Adipocyte (in vitro differentiated cells): Measurements from ENCODE around the gene SIK1.

ENCODE experiments used
- DNase-seq: peaks from one replicate; pipeline ENCODE4 v3.0.0-alpha.2; 2015; ENCODE audit warnings: low read depth
- H3K27me3 ChIP-seq: replicated peaks from 2 replicates; pipeline ENCODE4 v1.7.0; 2013; ENCODE audit warnings: mild to moderate bottlenecking, low read length, moderate library complexity; ENCODE audit not compliant: control insufficient read depth, insufficient read depth
- H3K36me3 ChIP-seq: 2 replicates; pipeline ENCODE4 v1.7.0; 2013; ENCODE audit warnings: low read length, mild to moderate bottlenecking, moderate library complexity; ENCODE audit not compliant: control insufficient read depth, insufficient read depth, severe bottlenecking
- H3K4me1 ChIP-seq: 2 replicates; pipeline ENCODE4 v1.7.0; 2013; ENCODE audit warnings: mild to moderate bottlenecking, low read length, moderate library complexity; ENCODE audit not compliant: control insufficient read depth, insufficient read depth
- H3K4me3 ChIP-seq: 2 replicates; pipeline ENCODE4 v1.7.0; 2013; ENCODE audit warnings: mild to moderate bottlenecking, low read length, moderate library complexity
- H3K9ac ChIP-seq: 2 replicates; pipeline ENCODE4 v1.7.0; 2013; ENCODE audit warnings: mild to moderate bottlenecking, low read length, moderate library complexity
- H3K9me3 ChIP-seq: 2 replicates; pipeline ENCODE4 v1.7.0; 2013; ENCODE audit warnings: mild to moderate bottlenecking, low read length, moderate library complexity; ENCODE audit not compliant: control insufficient read depth

Gene SIK1

GRCh38 chr21:43370091-43370658 is 56.8 kb downstream of the SIK1 start:
- H3K9ac ChIP-seq = no peak overlapping the region
- peaks cover 16% of the 10 kb centered on the region for H3K4me1 ChIP-seq
- no peaks in the 10 kb centered on the region for H3K9me3 ChIP-seq
- peaks cover 4% of the 10 kb centered on the region for H3K27me3 ChIP-seq
- DNase-seq = peak; percentile 25
- no peak overlapping the region for H3K4me3 ChIP-seq
- no peaks in the 10 kb centered on the region for H3K36me3 ChIP-seq

GRCh38 chr21:43369596-43370090 is 57.3 kb downstream of the SIK1 start:
- H3K9me3 ChIP-seq = no peaks in the 10 kb centered on the region
- H3K4me3 ChIP-seq = no peak overlapping the region
- no peak for DNase-seq
- peaks cover 16% of the 10 kb centered on the region for H3K4me1 ChIP-seq
- no peaks in the 10 kb centered on the region for H3K36me3 ChIP-seq
- peaks cover 4% of the 10 kb centered on the region for H3K27me3 ChIP-seq
- no peak overlapping the region for H3K9ac ChIP-seq

DNA sequence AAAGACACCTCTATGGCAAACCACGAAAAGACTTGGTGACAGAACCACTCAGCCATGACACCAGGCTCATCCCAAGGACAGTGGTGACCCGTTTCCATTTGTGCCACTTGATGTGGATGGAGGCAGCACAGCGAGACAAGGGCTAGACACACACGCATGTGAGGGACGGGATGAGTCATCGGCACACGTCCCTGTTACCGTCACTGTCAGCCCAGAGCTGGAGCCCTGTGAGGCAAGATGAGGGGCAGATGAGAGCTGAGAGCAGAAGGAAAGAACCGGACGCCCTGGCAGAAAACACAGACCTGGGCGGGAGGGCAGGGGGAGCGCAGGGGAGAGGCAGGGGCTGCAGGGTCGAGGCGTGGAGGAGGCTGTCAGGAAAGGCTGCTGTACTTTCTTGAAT is 57.8 kb downstream of the SIK1 start:
- Histone ChIP-seq H3K9ac (no peak overlapping the region), H3K9me3 (no peaks in the 10 kb centered on the region), H3K4me1 (peaks cover 16% of the 10 kb centered on the region), H3K27me3 (peaks cover 4% of the 10 kb centered on the region), H3K36me3 (no peaks in the 10 kb centered on the region), H3K4me3 (no peak overlapping the region)
- peak; percentile 51 for DNase-seq

- peaks cover 4% of the 10 kb centered on the region for H3K27me3 ChIP-seq
- H3K9me3 ChIP-seq = no peaks in the 10 kb centered on the region
- DNase-seq = no peak
- no peak overlapping the region for H3K9ac ChIP-seq
- no peaks in the 10 kb centered on the region for H3K36me3 ChIP-seq
- peaks cover 16% of the 10 kb centered on the region for H3K4me1 ChIP-seq
- no peak overlapping the region for H3K4me3 ChIP-seq
Measured at GRCh38 chr21:43368685-43369084, 58.2 kb downstream of the SIK1 start.

- no peak overlapping the region for H3K4me3 ChIP-seq
- H3K9me3 ChIP-seq = no peaks in the 10 kb centered on the region
- H3K9ac ChIP-seq = no peak overlapping the region
- H3K27me3 ChIP-seq = peaks cover 4% of the 10 kb centered on the region
- no peak for DNase-seq
- H3K36me3 ChIP-seq = no peaks in the 10 kb centered on the region
- H3K4me1 ChIP-seq = peaks cover 16% of the 10 kb centered on the region
Measured at GRCh38 chr21:43367859-43368258, 59.1 kb downstream of the SIK1 start.

GRCh38 chr21:43367296-43367695 is 59.6 kb downstream of the SIK1 start:
- H3K4me1 ChIP-seq = peaks cover 19% of the 10 kb centered on the region
- no peak overlapping the region for H3K9ac ChIP-seq
- no peaks in the 10 kb centered on the region for H3K36me3 ChIP-seq
- H3K27me3 ChIP-seq = peaks cover 4% of the 10 kb centered on the region
- no peaks in the 10 kb centered on the region for H3K9me3 ChIP-seq
- H3K4me3 ChIP-seq = no peak overlapping the region
- DNase-seq = no peak

- Histone ChIP-seq H3K4me3 (no peak overlapping the region), H3K27me3 (peaks cover 4% of the 10 kb centered on the region), H3K9me3 (no peaks in the 10 kb centered on the region), H3K9ac (no peak overlapping the region), H3K4me1 (peaks cover 22% of the 10 kb centered on the region), H3K36me3 (no peaks in the 10 kb centered on the region)
- DNase-seq = no peak
Measured at GRCh38 chr21:43366656-43367055, 60.3 kb downstream of the SIK1 start.

GRCh38 chr21:43365611-43366426 is 61.1 kb downstream of the SIK1 start:
- Histone ChIP-seq H3K9me3 (no peaks in the 10 kb centered on the region), H3K36me3 (no peaks in the 10 kb centered on the region), H3K4me3 (no peak overlapping the region), H3K4me1 (peaks cover 30% of the 10 kb centered on the region), H3K27me3 (peaks cover 4% of the 10 kb centered on the region), H3K9ac (no peak overlapping the region)
- no peak for DNase-seq

DNA sequence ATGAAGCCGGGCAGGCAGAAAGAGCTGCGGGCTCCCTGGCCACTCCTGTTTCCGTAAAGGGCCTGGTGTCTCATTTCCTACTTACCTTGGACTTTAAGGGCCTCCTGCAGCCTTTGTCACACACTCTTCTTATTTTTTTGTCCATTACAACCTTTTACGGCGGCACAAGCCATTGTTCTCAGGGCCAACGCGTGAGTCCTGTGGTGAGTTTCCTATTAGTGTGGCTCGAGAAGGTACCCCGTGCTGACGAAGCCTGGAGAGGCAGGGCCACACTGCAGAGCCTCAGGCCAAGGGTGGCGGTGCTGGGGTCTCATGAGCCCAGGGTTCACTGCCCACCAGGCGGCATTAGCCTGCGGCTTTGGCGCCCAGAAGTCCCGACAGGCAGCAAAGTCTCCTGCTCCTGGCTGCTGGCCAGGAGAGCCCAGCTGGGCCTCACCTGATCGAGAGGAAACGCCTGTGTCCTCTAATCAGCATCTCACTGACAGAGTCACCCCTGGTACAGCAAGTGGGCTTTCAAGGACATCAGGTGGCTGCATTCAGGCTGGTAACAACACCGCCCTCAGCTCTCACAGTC is 62.0 kb downstream of the SIK1 start:
- DNase-seq = no peak
- Histone ChIP-seq H3K9me3 (no peaks in the 10 kb centered on the region), H3K36me3 (no peaks in the 10 kb centered on the region), H3K4me1 (peaks cover 24% of the 10 kb centered on the region), H3K27me3 (peaks cover 4% of the 10 kb centered on the region), H3K9ac (no peak overlapping the region), H3K4me3 (no peak overlapping the region)
